ENCODE measurements around the gene SLC26A9.

Gene SLC26A9

GRCh38 chr1:205947024-205947423 is 3.8 kb upstream of the SLC26A9 start:
- no peak for DNase-seq (ENCODE audit: low spot score)

- DNase-seq (ENCODE audit: low spot score), result no peak
Measured at GRCh38 chr1:205945069-205945468, 1.8 kb upstream of the SLC26A9 start.

- no peak for DNase-seq (ENCODE audit: low spot score)
Measured at GRCh38 chr1:205944525-205944924, 1.3 kb upstream of the SLC26A9 start.

- no peak for DNase-seq (ENCODE audit: low spot score)
Measured at GRCh38 chr1:205942631-205943159, 561 bp downstream of the SLC26A9 start.

- DNase-seq (ENCODE audit: low spot score), result no peak
Measured at GRCh38 chr1:205940710-205941109, 2.5 kb downstream of the SLC26A9 start.

- DNase-seq (ENCODE audit: low spot score), result peak; percentile 54
Measured at GRCh38 chr1:205939690-205940330, 3.4 kb downstream of the SLC26A9 start.

GRCh38 chr1:205938682-205939081 is 4.6 kb downstream of the SLC26A9 start:
- DNase-seq (ENCODE audit: low spot score), result no peak

- no peak for DNase-seq (ENCODE audit: low spot score)
Measured at GRCh38 chr1:205936846-205937586, 6.2 kb downstream of the SLC26A9 start.

- no peak for DNase-seq (ENCODE audit: low spot score)
Measured at GRCh38 chr1:205936311-205936710, 6.9 kb downstream of the SLC26A9 start.

- DNase-seq (ENCODE audit: low spot score), result no peak
Measured at GRCh38 chr1:205935869-205936268, 7.4 kb downstream of the SLC26A9 start.

GRCh38 chr1:205934788-205935187 is 8.5 kb downstream of the SLC26A9 start:
- no peak for DNase-seq (ENCODE audit: low spot score)

GRCh38 chr1:205933671-205934618 is 9.3 kb downstream of the SLC26A9 start:
- DNase-seq (ENCODE audit: low spot score), result no peak

GRCh38 chr1:205932776-205933175 is 10.5 kb downstream of the SLC26A9 start:
- DNase-seq (ENCODE audit: low spot score), result no peak

GRCh38 chr1:205930799-205931281 is 12.4 kb downstream of the SLC26A9 start:
- no peak for DNase-seq (ENCODE audit: low spot score)

GRCh38 chr1:205930195-205930577 is 13.1 kb downstream of the SLC26A9 start:
- DNase-seq (ENCODE audit: low spot score), result no peak

- DNase-seq (ENCODE audit: low spot score), result no peak
Measured at GRCh38 chr1:205929496-205930194, 13.6 kb downstream of the SLC26A9 start.

- DNase-seq (ENCODE audit: low spot score), result no peak
Measured at GRCh38 chr1:205928317-205928716, 14.9 kb downstream of the SLC26A9 start.

GRCh38 chr1:205927676-205928075 is 15.6 kb downstream of the SLC26A9 start:
- DNase-seq (ENCODE audit: low spot score), result no peak

GRCh38 chr1:205927247-205927646 is 16.0 kb downstream of the SLC26A9 start:
- DNase-seq (ENCODE audit: low spot score), result no peak

GRCh38 chr1:205926636-205927035 is 16.6 kb downstream of the SLC26A9 start:
- DNase-seq (ENCODE audit: low spot score), result no peak

- DNase-seq (ENCODE audit: low spot score), result no peak
Measured at GRCh38 chr1:205926213-205926612, 17.0 kb downstream of the SLC26A9 start.

- DNase-seq (ENCODE audit: low spot score), result no peak
Measured at GRCh38 chr1:205925736-205926135, 17.5 kb downstream of the SLC26A9 start.

All from D341Med (cell line).